Fibroblast of the conjunctiva (primary cell): ENCODE results near the gene ARHGEF7.

Source experiments
- DNase-seq: peaks from one replicate; pipeline ENCODE4 v3.0.0-alpha.2; 2010; ENCODE audit warnings: low read depth

Gene ARHGEF7

GRCh38 chr13:111278743-111279652 is 163.9 kb downstream of the ARHGEF7 start:
- no peak for DNase-seq

- no peak for DNase-seq
These were observed 165.1 kb downstream of the ARHGEF7 start for GRCh38 chr13:111280226-111280625.

- no peak for DNase-seq
These were observed 165.8 kb downstream of the ARHGEF7 start for GRCh38 chr13:111280681-111281585.

- DNase-seq = no peak
These were observed 166.7 kb downstream of the ARHGEF7 start for GRCh38 chr13:111281751-111282311.

GRCh38 chr13:111282425-111282824 is 167.3 kb downstream of the ARHGEF7 start:
- DNase-seq = no peak

- no peak for DNase-seq
These were observed 167.9 kb downstream of the ARHGEF7 start for GRCh38 chr13:111282997-111283396.

GRCh38 chr13:111283457-111283856 is 168.3 kb downstream of the ARHGEF7 start:
- no peak for DNase-seq

- DNase-seq = no peak
These were observed 168.9 kb downstream of the ARHGEF7 start for GRCh38 chr13:111283991-111284390.

GRCh38 chr13:111284565-111284964 is 169.5 kb downstream of the ARHGEF7 start:
- no peak for DNase-seq

- DNase-seq = no peak
These were observed 171.1 kb downstream of the ARHGEF7 start for GRCh38 chr13:111286162-111286561.

- DNase-seq = no peak
These were observed 171.6 kb downstream of the ARHGEF7 start for GRCh38 chr13:111286749-111287148.

- no peak for DNase-seq
These were observed 172.1 kb downstream of the ARHGEF7 start for GRCh38 chr13:111287201-111287600.

- DNase-seq = no peak
These were observed 173.2 kb downstream of the ARHGEF7 start for GRCh38 chr13:111288276-111288675.

GRCh38 chr13:111289251-111289650 is 174.1 kb downstream of the ARHGEF7 start:
- DNase-seq = no peak

GRCh38 chr13:111291908-111292307 is 176.8 kb downstream of the ARHGEF7 start:
- DNase-seq = no peak

- no peak for DNase-seq
These were observed 177.8 kb downstream of the ARHGEF7 start for GRCh38 chr13:111292710-111293485.

- DNase-seq = no peak
These were observed 180.8 kb downstream of the ARHGEF7 start for GRCh38 chr13:111295886-111296285.

- DNase-seq = no peak
These were observed 181.3 kb downstream of the ARHGEF7 start for GRCh38 chr13:111296417-111296816.

- DNase-seq = no peak
These were observed 183.3 kb downstream of the ARHGEF7 start for GRCh38 chr13:111298214-111298975.

GRCh38 chr13:111302045-111302726 is 187.1 kb downstream of the ARHGEF7 start:
- no peak for DNase-seq
